ENCODE measurements around the gene LLCFC1. TPM values are rescaled to one million over a fixed set of nuclear protein-coding genes. Genes with fewer than 3 reads are reported as not detected.
A peak's percentile ranks its signal among the peaks of the same experiment; 100 is the strongest.

Gene LLCFC1
- total and polyA plus RNA-seq, 2 of the 8 experiments (the other 6 are each of a cell fraction or from before 2014, with no cell fraction given): not detected

- Histone ChIP-seq H4K91ac (replicated peaks; ENCODE audit: insufficient read length, low read length) (no peak overlapping the region), H3K23me2 (ENCODE audit: low read depth, low read length) (no peaks in the 10 kb centered on the region; the same call in 1 of the 2 replicates), H3K14ac (ENCODE audit: insufficient read length) (no peak overlapping the region), H2BK5ac (ENCODE audit: low read depth, low read length) (no peak overlapping the region), H2BK12ac (ENCODE audit: low read depth, low read length) (no peak overlapping the region), H2BK15ac (ENCODE audit: low read length) (no peak overlapping the region), H2BK120ac (replicated peaks; ENCODE audit: low read depth, low read length) (no peak overlapping the region), H3K79me2 (ENCODE audit: control insufficient read depth in 1 of 2, insufficient read depth in 2 of 2, low read length in 2 of 2) (no peaks in the 10 kb centered on the region), H4K5ac (ENCODE audit: insufficient read length, low read depth, low read length) (peak overlapping the region; percentile 19), H3K9me3 (ENCODE audit: insufficient read depth in 2 of 2, low read depth in 1 of 2, low read length in 1 of 2) (peaks cover 8% of the 10 kb centered on the region in 2 experiments; a peak in 3 of 4 replicates), H3K9ac (replicated peaks in 1 of 4; ENCODE audit: extremely low read depth in 1 of 4, low read depth in 3 of 4, low read length in 3 of 4) (no peak overlapping the region), H3K4me3 (ENCODE audit: extremely low read depth in 1 of 4, insufficient read depth in 2 of 4, low read depth in 3 of 4, low read length in 4 of 4) (no peak overlapping the region), H4K20me1 (replicated peaks in 1 of 2; ENCODE audit: control insufficient read depth in 1 of 2, insufficient read depth in 2 of 2, low read length in 2 of 2) (no peaks in the 10 kb centered on the region), H2BK20ac (ENCODE audit: low read length) (no peak overlapping the region), H3K79me1 (ENCODE audit: low read depth, low read length) (no peaks in the 10 kb centered on the region), H3K23ac (ENCODE audit: insufficient read length) (no peak overlapping the region), H3K4me2 (ENCODE audit: insufficient read depth in 1 of 2, low read depth in 2 of 2, low read length in 2 of 2) (no peak overlapping the region), H3K56ac (replicated peaks; ENCODE audit: insufficient read length, low read depth, low read length) (no peak overlapping the region), H2AK5ac (ENCODE audit: low read depth, low read length) (no peak overlapping the region), H3K18ac (ENCODE audit: extremely low read depth, low read length) (no peak overlapping the region), H4K8ac (ENCODE audit: extremely low read depth, insufficient read depth, low read length) (no peak overlapping the region), H3K27ac (ENCODE audit: low read depth, low read length) (no peak overlapping the region), H3K4ac (replicated peaks; ENCODE audit: insufficient read length, low read depth, low read length) (no peak overlapping the region), H2AFZ (ENCODE audit: low read length) (no peak overlapping the region), H3K36me3 (ENCODE audit: control insufficient read depth in 2 of 4, insufficient read depth in 4 of 4, low read length in 3 of 4) (peaks cover 0 to 2% (median 0%) of the 10 kb centered on the region in 4 experiments; a peak in 1 of 8 replicates), H3K4me1 (replicated peaks in 1 of 4; ENCODE audit: control insufficient read depth in 3 of 4, insufficient read depth in 4 of 4, low read length in 3 of 4) (no peaks in the 10 kb centered on the region), H3K27me3 (replicated peaks in 1 of 4; ENCODE audit: control insufficient read depth in 3 of 4, extremely low read depth in 1 of 4, insufficient read depth in 3 of 4, low read length in 3 of 4) (no peaks in the 10 kb centered on the region)
- DNase-seq (ENCODE audit: low read depth in 1 of 2, low spot score in 2 of 2) (no peak), FAIRE-seq (no peak)
- POLR2A ChIA-PET (ENCODE audit: partially characterized antibody): no interaction called here
- CTCF ChIA-PET (ENCODE audit: partially characterized antibody): no interaction called here
- TF ChIP-seq EP300 (IDR thresholded peaks at IDR 0.05; ENCODE audit: borderline replicate concordance in 1 of 2, low read depth in 2 of 2, low read length in 2 of 2) (no peak), PHF8 (conservative IDR thresholded peaks at IDR 0.05; ENCODE audit: low read depth, low read length) (no peak), CTCF (IDR thresholded peaks at IDR 0.05; ENCODE audit: control extremely low read depth in 1 of 3, insufficient read depth in 1 of 3, low read depth in 1 of 3, low read length in 3 of 3) (no peak), BCL11A (IDR thresholded peaks at IDR 0.05; ENCODE audit: low read depth in 2 of 2, low read length in 2 of 2) (no peak), RNF2 (IDR thresholded peaks at IDR 0.05; ENCODE audit: borderline replicate concordance, low read depth, low read length, missing control alignments, poor library complexity, severe bottlenecking) (no peak), NRF1 (IDR thresholded peaks at IDR 0.05; ENCODE audit: low read depth, low read length) (no peak), TEAD4 (IDR thresholded peaks at IDR 0.05; ENCODE audit: low read depth, low read length) (no peak), CTBP2 (IDR thresholded peaks at IDR 0.05; ENCODE audit: borderline replicate concordance, insufficient read depth, insufficient read length, low read length) (no peak), NANOG (IDR thresholded peaks at IDR 0.05; ENCODE audit: insufficient read depth, low read depth, low read length, poor library complexity, severe bottlenecking) (no peak), HDAC2 (IDR thresholded peaks at IDR 0.05; ENCODE audit: borderline replicate concordance in 1 of 2, low read depth in 2 of 2, low read length in 2 of 2) (no peak), POLR2A (IDR thresholded peaks at IDR 0.05; ENCODE audit: control extremely low read depth in 1 of 2, low read depth in 2 of 2, low read length in 2 of 2) (no peak)
Measured at GRCh38 chr7:142950235-142950634, 11.0 kb downstream of the LLCFC1 start.
